Activated CD4-positive, alpha-beta T cell treated with anti-CD3 and anti-CD28 coated beads, Interleukin-2, amount 50 U/mL, for 1 hour (primary cell): ENCODE data around the gene A4GALT.
"Not testable (repeated sequence)": the region's sequence is repeated elsewhere in the genome, so short reads cannot be mapped to it uniquely, and the experiment has no call there.

Source experiments
- DNase-seq: peaks from one replicate; pipeline ENCODE4 v3.0.0-alpha.2; 2020

Gene A4GALT, protein sequence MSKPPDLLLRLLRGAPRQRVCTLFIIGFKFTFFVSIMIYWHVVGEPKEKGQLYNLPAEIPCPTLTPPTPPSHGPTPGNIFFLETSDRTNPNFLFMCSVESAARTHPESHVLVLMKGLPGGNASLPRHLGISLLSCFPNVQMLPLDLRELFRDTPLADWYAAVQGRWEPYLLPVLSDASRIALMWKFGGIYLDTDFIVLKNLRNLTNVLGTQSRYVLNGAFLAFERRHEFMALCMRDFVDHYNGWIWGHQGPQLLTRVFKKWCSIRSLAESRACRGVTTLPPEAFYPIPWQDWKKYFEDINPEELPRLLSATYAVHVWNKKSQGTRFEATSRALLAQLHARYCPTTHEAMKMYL

DNA sequence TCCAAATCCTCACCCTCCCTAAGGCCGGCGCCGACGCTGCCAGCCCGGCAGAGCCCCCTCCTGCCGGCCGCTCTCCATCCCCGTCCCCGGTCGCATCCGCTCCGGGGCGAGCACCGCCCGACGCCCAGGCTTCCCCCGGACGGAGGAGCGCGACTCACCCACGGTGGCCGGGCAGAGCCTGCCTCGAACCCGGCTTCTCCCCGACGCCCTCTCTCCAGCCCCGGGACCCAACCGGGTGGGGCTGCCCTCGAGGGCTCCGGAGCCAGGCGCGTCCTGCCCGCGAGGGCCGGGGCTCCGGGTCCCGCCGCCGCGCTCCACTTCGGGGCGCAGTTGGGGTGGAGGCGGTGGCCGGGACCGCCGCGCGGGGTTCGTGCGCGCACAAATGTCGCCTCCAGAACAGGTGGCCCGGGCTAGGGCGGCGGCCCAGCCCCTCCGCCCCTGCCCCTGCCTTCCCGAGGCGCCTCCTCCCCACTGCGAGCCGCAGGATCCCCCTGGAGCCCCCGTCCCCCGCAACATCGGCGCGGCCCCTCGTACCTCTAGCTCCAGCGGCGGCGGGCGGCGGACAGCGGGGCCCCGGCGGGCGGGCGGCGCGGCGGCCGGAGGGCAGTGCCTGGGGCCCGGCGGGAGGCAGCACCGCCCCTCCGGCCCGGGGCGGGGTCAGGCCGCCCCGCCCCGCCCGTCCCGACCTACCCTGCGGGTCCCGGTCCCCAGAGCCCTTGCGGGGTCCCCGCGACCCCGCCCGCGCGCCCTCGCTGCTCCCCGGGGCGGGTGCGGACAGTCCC is at the start of gene A4GALT:
A4GALT (minus strand) TSS at position 608 of the 782 bp plus-strand sequence. CDS start 26,919 bp downstream, outside the sequence.
- DNase-seq: no peak

DNA sequence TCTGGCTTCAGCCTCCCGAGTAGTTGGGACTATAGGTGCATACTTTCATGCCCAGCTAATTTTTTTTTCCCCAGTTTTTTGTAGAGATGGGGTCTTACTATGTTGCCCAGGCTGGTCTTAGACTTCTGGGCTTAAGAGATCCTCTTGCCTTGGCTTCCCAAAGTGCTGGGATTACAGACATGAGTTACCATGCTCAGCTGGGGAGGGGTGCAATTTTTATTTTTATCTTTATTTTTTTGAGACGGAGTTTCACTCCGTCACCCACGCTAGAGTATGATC is 49.7 kb upstream of the A4GALT start:
- no peak for DNase-seq

DNA sequence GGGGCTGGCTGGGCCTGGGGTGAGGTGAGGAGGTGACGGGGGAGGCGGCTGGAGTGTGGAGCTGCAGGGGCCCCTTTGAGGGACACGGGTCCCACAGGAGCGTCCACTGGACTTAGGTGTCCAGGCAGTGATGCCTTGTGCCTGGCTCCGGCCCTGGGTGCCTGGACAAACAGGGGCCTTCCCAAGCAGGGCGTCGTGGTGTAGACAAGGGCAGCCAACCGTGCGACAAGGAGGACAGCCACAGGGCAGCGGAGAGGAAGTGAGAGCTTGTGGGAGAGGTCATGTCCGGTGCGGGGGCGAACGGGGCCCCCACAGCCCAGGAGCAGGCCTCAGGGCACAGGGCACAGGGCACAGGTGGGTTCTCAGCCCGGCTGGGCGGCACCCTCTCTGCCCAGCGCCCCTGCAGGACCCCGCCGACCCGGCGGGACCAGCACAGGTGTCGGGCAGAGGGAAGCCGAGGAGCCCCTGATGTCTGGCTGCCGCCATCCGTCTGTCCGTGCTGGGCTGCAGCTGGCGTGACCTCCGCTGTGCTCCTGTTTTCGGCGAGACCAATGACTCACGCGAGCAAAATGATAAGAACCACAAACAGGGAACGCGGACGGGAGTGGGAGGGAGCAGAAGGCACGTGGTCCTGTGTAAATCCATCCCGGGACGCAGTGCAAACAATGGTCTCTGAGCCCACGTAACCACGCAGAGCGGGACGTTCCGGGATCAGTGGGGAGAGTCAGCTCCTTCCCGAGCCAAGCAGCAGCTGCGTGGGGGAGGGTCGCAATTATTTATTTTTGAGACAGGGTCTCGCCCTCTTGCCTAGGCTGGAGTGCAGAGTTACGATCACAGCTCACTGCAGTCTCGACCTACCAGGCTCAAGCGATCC is 49.1 kb upstream of the A4GALT start:
- DNase-seq: no peak

DNA sequence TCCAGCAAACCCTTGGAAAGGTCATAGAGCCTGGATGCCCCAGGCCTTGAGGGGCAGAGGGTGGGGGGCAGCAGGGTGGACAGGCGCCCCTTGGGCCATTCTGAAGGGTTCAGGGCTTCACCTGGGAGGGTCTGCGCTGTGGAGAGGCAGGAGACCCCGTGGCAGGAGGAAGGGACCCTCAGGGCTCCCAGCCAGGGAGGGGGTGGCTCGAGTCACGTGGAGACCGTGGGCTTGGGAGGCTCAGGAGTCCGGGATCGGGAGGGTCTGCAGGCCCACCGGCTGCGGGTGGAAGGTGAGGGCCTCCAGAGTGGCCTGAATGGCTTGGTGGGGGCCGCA is 48.5 kb upstream of the A4GALT start:
- no peak for DNase-seq

DNA sequence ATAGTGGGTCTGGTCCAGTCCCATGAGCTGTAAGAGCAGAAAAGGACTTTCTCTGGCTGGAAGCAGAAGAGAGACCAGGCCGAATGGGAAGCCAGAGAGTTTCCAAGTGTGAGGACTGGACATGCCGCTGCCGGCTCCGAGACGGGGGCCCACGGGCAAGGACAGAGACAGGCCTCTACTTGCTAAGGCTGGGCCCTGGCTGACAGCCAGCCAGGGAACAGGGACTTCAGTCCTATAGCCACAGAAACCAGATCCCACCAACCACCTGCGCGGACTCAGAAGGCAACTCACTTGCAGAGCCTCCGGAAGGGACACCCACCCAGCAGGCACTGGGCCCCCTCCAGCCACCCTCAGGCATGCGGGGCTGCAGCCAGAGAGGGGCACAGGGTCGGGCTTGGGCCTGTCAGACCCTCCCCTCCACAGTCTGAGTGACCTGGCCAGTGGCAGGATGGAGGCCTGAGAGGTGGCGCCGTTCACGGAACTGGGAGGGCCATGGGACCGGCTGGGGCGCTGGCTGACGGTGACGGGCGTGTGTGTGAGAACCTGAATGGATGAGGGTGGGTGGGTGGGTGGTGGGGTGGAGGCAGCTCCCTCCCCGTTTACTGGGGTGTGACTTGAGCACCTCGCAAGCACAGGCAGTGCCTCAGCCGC is 47.8 kb upstream of the A4GALT start:
- DNase-seq: no peak

DNA sequence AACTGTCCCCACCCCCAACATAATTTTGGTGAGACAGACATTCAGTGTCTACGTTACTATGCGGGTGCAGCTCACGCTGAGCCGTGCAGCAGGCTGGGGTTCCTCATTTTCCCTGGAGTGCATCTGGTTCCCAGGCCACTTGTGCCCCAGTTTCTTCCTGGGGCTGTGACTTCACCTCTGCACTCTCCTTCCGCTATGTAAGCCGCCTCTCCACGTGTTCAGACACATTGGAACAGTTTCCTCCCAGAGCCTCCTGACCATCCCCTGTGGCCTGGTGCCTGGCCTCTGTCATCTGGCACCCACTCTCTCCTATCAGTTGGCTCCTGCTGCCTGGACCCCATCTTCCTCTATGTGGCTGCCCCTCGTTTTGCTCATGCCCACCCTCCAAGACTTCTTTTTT is 46.2 kb upstream of the A4GALT start:
- no peak for DNase-seq

DNA sequence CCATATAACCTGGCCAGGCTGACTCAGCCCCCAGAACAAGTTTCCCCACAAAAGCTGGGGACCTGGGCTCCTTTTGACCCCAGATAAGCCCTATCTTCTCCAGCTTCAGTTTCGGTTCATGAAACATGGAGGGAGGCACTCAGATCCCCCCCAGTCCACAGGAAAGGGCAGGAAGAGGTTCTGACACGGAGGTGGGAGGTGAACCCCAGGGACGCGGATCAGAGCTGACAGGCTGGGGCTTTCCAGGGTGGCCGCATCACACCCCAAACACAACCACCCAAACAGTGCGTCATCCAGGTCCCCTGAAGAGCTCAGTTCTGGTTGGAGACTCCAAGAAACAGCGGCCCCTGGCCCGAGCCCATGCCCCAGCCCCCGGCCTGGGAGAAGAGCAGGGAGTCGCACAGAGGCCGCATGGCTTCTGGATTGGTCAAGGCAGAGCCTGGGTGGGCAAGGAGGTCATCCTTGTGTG is 44.3 kb upstream of the A4GALT start:
- DNase-seq: no peak

DNA sequence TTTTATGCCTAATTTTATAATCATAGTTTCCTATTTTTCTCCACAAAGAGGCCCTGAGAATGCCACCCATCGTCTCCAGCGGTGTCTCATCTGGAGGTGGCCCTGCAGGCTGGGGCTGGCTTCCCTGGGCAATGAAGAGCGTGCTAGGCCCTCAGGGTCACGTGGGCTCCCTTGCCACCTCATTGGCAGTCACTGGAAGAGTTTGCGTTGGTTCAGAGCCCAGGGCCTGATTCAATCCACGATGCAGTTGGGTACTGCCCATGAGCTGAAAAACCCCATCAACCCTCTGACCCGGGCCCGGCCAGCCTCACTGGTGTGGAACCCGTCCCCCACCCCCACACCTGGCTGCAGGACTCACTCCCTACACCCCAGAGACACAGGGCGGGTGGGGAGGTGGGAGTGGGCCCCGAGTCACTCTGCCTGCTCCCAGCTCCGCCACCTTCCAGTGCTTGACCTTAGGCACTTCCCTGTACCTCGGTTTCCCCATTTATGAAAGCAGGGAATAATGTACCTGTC is 43.4 kb upstream of the A4GALT start:
- DNase-seq: no peak

DNA sequence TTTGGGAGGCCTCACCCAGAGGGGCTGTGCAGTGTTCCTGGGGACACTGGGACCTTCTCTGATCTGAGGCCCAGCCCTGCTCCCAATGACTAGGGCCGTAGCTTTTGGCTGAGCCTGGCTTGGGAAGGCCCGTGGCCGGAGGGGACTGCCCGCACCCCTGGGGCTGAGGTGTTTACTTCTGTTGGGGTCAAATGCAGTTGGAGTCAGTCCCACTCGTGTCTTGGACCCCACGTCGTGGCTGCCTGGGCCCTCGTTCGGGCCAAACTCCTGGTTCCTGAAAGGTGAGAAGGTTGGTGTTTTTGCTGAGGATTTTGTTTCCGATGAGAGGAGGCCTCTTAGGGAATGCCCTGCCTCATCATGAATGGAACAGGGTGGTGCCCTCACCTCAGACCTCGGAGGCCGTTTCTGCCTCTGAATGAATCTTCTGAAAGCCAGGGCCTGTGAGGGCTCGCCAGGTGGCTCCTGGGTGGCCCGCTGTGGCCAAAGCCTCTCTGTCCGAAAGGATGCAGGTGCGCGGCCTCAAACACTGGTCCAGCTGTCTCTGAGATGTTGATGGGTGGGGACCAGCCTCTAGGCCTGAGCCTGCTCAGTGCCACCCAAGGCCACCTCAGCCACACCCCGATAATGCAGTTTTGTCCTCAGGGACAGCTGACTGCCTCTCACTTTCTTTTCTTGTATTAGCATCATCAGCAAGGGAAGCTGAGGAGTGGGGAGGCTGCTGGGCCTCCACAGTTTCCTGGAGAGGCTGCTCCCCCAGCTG is 40.3 kb upstream of the A4GALT start:
- no peak for DNase-seq

DNA sequence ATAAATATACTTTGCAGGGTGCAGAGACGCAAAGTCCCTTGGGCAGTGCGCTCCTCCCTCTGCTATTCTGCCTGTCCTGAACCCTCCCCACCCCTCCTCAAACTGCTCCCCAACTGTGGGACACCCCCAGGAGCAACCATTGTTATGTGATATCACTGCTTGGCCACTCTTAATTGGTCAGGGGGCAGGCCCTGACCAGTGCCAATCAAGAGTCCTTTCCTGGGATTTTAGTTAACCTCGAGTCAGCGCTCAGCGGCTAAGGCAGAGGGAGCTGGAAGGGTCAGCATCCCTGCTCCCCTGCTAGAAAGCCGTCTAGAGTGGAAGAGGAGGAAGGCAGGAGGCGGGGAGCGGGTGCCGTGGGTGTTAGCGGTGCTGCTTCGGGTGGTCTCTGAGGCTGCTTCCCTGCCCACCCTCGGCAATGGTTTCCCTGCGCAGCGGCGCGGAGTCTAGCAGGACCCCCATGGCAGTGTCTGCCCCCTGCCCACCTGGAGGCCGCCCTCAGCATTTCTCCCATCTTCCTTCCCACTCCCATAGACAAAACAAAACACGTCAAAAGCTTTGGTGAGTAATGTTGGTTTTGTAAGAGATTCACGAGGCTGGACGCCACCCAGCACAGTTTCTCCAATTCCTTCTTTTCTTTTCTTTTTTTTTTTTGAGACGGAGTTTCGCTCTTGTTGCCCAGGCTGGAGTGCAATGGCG is 38.4 kb upstream of the A4GALT start:
- no peak for DNase-seq

DNA sequence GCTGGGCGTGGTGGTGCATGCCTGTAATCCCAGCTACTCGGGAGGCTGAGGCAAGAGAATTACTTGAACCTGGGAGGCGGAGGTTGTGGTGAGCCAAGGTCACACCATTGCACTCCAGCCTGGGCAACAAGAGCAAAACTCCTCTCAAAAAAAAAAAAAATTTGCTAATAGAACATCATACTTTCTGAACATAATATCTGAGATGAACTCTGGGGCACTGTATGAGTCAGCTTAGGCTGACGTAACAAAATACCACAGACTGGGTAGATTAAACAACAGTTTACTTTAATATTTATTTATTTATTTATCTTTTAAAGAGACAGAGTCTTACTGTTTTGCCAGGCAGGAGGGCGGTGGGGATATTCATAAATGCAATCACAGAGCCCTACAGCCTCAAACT is 34.9 kb upstream of the A4GALT start:
- not testable (repeated sequence) for DNase-seq

DNA sequence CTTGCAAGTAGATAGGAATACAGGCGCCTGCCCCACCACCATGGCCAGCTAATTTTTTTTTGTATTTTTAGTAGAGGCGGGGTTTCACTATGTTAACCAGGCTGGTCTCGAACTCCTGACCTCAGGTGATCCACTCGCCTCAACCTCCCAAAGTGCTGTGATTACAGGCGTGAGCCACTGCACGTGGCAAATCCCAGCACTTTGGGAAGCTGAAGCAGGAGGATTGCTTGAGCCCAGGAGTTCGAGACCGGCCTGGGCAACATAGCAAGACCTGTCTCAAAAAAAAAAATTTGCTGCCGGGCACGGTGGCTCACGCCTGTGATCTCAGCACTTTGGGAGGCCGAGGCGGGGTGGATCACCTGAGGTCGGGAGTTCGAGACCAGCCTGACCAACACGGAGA is 34.5 kb upstream of the A4GALT start:
- DNase-seq: not testable (repeated sequence)

DNA sequence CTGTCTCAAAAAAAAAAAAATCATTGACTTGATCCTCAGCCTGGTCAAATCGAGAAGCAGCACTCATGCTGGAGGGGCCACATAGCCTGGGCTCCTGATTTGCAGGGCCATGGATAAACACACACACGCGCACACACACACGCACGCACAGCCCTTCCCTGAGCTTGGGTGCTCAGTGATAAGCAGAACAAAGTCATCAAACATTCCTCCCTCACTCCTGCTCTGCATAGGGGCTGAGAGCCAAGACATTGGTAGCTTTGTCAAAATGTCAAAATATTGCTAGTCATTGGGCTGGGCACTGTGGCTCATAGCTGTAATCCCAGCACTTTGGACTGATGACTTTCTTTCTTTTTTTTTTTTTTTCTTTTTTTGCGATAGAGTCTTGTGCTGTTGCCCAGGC is 34.0 kb upstream of the A4GALT start:
- no peak for DNase-seq

DNA sequence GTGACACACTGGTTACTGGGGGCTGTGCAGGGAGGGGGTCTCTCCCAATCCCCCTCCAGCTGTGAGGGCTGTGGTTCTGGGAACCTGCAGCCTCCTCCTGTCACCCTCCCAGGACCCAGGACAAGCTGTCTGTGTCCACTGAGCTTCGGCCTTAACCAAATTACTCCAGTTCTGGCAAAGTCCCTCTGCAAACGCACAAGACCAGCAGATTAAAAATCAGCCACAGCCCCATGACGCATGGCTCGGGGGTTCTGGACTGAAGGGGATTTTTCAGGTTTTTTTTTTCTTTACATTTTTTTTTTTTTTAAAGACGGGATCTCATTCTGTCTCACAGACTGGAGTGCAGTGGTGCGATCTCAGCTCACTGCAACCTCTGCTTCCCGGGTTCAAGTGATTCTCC is 32.2 kb upstream of the A4GALT start:
- no peak for DNase-seq

DNA sequence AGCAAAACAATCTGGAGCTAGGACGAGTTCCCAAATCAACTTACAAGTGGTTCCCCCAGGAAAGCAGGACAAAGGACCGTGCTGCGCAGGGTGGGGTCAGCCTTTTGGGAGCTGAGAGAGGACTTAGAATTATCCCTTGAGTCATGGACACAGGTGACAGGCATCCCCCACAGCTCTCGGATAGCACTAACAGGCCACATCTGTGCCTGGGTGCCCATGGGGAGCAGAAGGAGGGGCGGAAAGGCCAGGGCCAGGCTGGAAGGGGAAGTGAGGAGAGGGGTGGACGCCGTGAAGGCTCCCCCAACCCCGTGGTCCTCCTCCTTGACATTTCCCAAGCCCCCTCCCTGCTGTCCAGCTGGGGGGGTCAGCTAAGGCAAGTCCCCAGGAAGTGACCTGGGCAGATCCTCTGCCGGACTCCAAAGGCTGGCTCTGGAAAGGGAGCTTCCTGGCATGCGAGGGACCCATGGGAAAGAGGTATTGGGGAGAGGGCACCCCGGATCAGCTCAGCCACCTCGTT is 31.6 kb upstream of the A4GALT start:
- DNase-seq: no peak

DNA sequence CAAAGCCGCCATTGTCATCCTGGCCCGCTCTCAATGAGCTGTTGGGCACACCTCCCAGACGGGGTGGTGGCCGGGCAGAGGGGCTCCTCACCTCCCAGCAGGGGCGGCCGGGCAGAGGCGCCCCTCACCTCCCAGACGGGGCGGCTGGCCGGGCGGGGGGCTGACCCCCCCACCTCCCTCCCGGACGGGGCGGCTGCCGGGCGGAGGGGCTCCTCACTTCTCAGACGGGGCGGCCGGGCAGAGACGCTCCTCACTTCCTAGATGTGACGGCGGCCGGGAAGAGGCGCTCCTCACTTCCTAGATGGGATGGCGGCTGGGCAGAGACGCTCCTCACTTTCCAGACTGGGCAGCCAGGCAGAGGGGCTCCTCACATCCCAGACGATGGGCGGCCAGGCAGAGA is 29.8 kb upstream of the A4GALT start:
- DNase-seq: not testable (repeated sequence)

DNA sequence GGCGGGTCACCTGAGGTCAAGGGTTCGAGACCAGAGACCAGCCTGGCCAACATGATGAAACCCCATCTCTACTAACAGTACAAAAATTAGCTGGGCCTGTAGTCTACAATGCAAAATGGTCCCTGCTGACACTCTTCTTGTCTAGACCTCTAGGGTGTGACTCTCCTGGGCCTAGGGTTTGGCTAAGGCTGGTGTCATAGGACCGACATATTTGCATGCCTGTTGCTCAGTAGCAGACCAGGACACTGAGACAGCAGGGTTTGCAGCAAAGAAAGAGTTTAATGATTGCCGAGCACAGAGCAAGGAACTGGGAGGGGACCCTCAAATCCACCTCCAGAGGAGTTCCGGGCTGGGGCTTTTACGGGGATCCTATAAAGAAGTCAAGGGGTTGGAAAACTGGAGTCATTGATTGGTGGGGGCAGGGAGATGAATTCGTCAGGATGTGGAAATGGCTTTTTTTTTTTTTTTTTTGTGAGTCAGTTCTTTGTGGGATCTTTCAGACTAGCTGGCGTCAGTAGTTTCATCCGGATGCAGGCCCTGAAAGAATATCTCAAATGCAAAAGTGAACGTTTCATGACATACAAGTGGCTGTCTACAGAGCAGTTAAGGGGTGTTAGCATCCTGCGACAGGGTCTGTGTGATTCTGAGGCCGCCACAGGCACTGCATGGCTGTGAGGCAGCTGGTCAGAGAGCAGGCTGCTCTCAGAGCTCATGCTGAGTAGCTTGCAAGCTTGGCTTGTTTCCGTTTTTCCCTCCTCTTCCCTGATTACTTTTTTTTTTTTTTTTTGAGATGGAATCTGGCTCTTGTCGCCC is 27.2 kb upstream of the A4GALT start:
- DNase-seq: no peak

DNA sequence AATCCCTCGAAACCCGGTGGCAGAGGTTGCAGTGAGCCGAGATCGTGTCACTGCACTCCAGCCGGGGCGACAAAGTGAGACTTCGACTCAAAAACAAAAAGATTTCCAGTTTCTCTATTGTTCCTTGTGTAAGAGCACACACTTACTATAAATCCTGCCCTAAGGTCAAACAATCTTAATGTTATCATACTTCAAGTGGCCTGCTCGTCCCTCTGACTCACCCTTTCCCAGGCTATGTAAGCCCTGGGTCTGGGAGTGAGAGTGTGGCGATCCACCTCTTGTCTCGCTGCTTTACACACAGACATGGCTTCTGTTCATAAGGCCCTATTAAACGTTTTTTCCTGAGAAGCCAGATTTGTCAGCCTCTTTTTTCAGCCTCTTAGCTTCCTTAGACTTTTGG is 24.4 kb upstream of the A4GALT start:
- no peak for DNase-seq

DNA sequence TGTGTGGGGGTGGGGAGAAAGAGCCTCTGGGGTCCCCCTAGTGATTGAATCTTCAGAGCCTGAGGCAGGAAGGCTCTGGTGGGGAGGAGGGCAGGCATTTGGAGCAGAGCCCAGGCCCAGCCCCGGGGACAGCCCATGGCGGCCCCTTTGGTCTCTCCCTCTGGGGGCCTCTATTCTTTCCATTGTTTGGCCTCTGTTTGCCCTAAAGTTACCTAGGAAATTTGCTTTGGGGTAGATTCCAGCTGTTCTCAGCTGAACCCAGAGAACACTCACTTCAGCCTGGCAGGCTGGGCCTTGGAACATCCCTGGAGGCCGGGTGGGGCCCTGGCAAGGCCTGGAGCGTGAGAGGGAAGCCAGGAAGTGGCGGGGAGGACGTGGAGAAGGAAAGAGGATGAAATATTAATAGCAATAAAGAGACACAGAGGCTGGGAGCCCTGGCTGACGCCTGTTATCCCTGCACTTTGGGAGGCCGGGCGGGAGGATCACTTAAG is 22.9 kb upstream of the A4GALT start:
- no peak for DNase-seq

DNA sequence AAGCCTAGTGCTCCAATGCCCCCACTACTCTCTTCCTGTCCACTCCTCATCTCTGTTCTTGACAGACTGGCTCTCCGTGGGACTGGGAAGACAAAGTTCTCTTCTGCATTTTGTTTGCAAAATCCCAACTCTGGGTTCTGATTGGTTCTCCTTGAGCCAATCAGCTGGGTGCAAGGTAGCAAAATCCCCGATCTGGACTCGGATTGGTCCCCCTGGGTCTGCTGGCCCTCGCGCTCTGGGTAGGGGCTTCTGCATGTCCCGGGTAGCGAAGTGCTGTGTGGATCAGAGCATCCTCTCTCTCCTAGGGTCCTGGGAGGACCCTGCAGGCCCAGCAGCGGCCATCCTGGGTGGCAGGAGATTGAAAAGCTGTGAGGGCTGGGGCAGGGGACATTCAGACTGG is 22.3 kb upstream of the A4GALT start:
- no peak for DNase-seq
